ENCODE results near the gene DNAAF5.
A peak's percentile ranks its signal among the peaks of the same experiment; 100 is the strongest.

DNAAF5 gene

DNA sequence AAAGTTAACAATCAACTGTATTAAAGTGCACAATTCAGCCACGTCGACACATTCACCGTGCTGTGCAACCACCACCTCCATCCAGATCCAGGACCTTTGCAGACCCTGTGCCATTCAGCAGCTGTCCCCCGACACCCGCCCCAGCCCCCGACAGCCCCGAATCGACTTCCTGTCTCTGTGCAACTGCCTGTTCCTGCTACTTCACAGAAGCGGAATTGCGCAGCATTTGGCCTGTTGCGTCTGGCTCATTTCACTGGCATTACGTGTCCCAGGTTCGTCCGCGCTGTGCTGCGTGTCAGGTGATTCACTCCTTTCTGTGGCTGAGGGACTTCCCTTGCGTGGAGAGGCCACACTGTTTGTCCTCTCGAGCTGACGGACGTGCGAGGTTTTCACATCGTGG lies 33.2 kb upstream of the DNAAF5 start:
- intact Hi-C loops (cut with DNase I; ENCODE audit: low total_unique reads), result no loop called here
- Histone ChIP-seq H3K4me1 (no peaks in the 10 kb centered on the region), H3K36me3 (peaks cover 0 to 11% (median 3%) of the 10 kb centered on the region in 3 donors), H3K9me3 (peaks cover 2 to 12% (median 9%) of the 10 kb centered on the region in 3 donors), H3K4me3 (no peak overlapping the region), H3K27me3 (no peaks in the 10 kb centered on the region), H3K27ac (no peak overlapping the region)
- no peak for DNase-seq
- TF ChIP-seq, protein P1, sequence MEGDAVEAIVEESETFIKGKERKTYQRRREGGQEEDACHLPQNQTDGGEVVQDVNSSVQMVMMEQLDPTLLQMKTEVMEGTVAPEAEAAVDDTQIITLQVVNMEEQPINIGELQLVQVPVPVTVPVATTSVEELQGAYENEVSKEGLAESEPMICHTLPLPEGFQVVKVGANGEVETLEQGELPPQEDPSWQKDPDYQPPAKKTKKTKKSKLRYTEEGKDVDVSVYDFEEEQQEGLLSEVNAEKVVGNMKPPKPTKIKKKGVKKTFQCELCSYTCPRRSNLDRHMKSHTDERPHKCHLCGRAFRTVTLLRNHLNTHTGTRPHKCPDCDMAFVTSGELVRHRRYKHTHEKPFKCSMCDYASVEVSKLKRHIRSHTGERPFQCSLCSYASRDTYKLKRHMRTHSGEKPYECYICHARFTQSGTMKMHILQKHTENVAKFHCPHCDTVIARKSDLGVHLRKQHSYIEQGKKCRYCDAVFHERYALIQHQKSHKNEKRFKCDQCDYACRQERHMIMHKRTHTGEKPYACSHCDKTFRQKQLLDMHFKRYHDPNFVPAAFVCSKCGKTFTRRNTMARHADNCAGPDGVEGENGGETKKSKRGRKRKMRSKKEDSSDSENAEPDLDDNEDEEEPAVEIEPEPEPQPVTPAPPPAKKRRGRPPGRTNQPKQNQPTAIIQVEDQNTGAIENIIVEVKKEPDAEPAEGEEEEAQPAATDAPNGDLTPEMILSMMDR (IDR thresholded peaks at IDR 0.05), result no peak

DNA sequence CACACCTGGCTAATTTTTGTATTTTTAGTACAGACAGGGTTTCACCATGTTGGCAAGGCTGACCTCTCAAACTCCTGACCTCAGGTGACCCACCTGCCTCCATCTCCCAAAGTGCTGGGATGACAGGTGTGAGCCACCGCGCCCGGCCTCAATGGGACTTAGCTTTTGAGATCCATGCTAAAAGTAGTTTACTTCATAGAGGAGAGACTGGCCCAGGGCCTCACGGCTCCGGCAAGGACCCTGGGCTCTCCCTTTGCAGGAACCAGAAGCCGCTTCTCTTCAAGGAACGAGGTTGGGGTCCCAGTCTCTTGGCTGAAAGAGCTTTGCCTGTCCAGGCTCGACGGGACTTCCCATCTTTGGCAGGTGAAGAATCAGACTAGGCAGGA lies 30.1 kb upstream of the DNAAF5 start:
- Histone ChIP-seq H3K4me3 (no peak overlapping the region), H3K27ac (no peak overlapping the region), H3K36me3 (no peaks in the 10 kb centered on the region), H3K9me3 (no peaks in the 10 kb centered on the region), H3K4me1 (no peaks in the 10 kb centered on the region), H3K27me3 (no peaks in the 10 kb centered on the region)
- DNase-seq, result peak in 1 of 2 donors; percentile 42
- intact Hi-C loops (cut with DNase I; ENCODE audit: low total_unique reads), result no loop called here
- TF ChIP-seq, protein P1 (IDR thresholded peaks at IDR 0.05), result no peak

DNA sequence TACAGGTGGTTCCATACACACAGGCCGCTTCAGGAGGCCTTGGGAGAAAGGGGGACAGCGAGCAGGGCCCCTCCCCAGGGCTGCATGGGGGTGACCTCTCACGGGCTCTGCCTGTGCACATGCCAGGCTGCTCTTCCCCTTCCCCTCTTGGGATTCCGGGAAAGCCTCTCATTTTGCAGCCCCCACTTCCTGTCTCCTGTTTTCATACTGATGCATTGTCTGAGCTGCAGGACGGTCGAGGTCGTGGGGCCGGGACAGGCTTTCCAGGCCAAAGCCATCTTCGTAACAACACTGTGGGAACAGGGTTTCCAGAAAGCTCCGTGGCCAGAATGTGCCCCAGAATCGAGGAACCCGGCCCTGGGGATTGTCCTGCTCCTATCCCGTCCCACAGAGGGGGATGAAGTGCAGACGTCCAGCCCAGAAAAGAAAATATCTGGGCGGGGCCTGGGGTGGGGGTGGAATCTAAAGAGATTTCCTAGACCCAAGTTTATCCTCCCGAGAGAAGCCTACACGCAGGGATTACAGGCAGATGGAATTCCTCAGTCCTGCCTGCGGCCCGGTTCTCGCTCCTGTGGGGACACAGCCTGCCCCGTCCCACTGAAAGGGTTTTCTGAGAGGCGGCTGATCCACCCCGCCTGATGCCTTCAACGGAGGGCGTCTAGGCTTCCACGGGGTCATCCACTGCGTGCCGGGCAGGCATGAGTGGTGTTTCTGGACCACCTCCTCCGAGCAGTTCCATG lies 29.5 kb upstream of the DNAAF5 start:
- Histone ChIP-seq H3K4me3 (no peak overlapping the region), H3K27ac (no peak overlapping the region), H3K27me3 (no peaks in the 10 kb centered on the region), H3K36me3 (no peaks in the 10 kb centered on the region), H3K4me1 (no peaks in the 10 kb centered on the region), H3K9me3 (no peaks in the 10 kb centered on the region)
- TF ChIP-seq, protein P1 (IDR thresholded peaks at IDR 0.05), result no peak
- peak in 1 of 2 donors; percentile 55 for DNase-seq
- intact Hi-C loops (cut with DNase I; ENCODE audit: low total_unique reads), result no loop called here

DNA sequence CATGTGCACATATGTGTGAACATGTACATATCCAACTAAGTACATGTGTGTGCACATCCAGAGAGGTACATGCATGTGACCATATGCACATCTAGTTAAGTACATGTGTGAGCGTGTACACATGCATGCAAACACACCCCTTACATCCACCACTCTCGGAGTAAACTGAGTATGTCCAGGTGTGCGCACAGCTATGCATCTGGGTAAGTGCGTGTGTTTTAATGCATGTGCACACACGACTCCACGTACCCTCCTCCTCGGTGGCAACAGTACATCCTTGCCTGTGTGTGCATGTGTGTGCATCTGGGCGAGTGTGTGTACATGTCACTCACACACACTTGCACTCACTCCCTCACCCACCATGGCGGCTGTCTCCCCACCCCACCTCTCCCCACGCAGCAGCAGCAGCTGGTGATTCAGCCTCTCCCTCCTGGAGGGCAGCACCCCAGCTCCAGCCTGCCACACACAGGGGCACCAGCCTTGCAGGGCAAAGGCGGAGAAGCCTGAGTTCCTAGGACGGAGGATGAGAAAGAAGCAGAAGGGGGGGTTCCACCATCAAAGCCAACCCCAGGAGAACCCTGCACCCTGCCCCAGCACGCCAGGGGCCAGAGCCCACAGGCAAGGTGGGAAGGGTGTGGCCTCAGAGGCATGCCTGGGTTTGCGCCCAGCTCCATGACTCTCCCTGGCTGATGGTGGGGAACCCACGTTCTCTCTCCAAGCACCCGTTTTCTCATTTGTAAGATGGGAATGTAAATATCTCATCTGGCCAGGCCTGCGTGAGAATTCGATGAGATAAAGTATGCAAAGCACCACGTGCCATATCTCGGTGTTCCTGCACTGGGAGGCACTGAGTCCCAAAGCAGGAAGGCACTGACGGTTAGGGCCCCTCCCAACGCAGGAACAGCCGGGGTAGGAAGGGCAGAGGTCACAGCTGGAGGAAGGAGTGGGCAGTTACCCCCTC lies 27.7 kb upstream of the DNAAF5 start:
- DNase-seq, result peak in 1 of 2 donors; percentile 48
- no peaks in the 10 kb centered on the region for H3K4me1 ChIP-seq
- H3K27me3 ChIP-seq, result no peaks in the 10 kb centered on the region
- H3K36me3 ChIP-seq, result no peaks in the 10 kb centered on the region
- no peak overlapping the region for H3K27ac ChIP-seq
- TF ChIP-seq, protein P1 (IDR thresholded peaks at IDR 0.05), result no peak
- H3K4me3 ChIP-seq, result no peak overlapping the region
- intact Hi-C loops (cut with DNase I; ENCODE audit: low total_unique reads), result no loop called here
- peaks cover 0 to 5% (median 4%) of the 10 kb centered on the region in 3 donors for H3K9me3 ChIP-seq

DNA sequence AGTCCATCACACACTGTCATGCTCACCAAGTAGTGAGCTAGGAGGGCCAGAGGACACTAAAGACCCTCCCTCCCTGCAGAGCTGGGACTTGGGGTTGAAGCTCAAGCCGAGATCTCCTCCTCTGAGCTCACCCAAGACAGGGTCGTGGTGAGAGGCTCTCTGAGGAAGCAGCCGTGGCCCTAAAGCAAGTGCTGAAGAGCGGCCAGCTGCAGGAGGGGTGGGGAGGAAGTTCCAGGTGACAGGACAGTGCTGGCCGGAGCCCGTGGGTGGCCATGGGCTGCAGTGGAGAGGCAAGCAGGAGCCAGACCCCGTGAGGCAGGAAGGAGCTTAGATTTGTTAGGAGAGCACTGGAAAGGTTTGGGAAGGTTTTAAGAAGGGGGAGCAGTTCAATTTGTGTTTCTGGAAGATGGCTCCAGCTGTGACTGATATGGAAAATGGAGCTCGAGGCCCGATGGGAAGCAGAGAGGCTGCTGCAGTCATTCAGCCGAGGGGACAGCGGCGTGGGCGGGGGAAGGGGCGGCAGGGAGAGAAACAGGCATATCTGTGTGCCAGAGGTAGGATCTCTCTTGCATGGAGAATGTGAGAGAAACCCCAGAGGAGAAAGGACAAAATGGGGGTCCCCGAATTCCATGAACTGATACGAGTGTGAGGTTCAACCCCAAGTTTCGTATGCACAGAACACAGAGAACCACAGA lies 26.9 kb upstream of the DNAAF5 start:
- TF ChIP-seq, protein P1 (IDR thresholded peaks at IDR 0.05), result no peak
- intact Hi-C loops (cut with DNase I; ENCODE audit: low total_unique reads), result no loop called here
- Histone ChIP-seq H3K9me3 (peaks cover 0 to 5% (median 4%) of the 10 kb centered on the region in 3 donors), H3K27me3 (no peaks in the 10 kb centered on the region), H3K36me3 (no peaks in the 10 kb centered on the region), H3K27ac (no peak overlapping the region), H3K4me1 (no peaks in the 10 kb centered on the region), H3K4me3 (no peak overlapping the region)
- peak in 1 of 2 donors; percentile 47 for DNase-seq
